Body of pancreas (tissue), 4 donors: ENCODE results near the gene IFT80.

Source experiments
- POLR2A ChIP-seq, 3 donors: fragments of 450-650 bp; IDR thresholded peaks; one replicate each; pipeline ENCODE4 v1.6.1; 2016; ENCODE audit warnings: antibody characterized with exemption in 3 of 3, mild to moderate bottlenecking in 2 of 3
- TF ChIP-seq, protein P1 (sequence below), 7 experiments: fragments of 450-650 bp in 4 of 7; fragments of 200-600 bp in 3 of 7; sonication (generic) in 3 of 7; IDR thresholded peaks; one replicate each; pipeline ENCODE4 v1.5.1; 2016 to 2019; ENCODE audit warnings: antibody characterized with exemption in 7 of 7

DNA sequence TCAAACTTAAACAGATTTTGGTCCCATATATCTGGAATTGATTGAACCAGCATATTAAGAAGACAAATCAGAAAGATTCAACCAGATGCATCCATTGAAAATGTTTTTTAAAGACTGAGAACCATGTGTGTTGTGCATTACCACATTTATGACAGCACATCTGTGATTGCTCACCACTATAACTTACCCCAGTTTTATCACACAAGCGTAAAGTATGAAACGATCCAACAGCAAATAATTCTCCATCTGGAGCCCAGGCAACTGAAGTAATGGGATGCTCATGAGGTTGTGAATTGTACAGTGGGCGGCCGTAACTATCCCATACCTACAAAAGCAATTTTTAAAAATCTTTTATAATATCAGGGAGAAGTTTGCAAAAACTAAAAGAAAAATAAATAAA, 43.2 kb downstream of the IFT80 start:
- TF ChIP-seq, protein P1, sequence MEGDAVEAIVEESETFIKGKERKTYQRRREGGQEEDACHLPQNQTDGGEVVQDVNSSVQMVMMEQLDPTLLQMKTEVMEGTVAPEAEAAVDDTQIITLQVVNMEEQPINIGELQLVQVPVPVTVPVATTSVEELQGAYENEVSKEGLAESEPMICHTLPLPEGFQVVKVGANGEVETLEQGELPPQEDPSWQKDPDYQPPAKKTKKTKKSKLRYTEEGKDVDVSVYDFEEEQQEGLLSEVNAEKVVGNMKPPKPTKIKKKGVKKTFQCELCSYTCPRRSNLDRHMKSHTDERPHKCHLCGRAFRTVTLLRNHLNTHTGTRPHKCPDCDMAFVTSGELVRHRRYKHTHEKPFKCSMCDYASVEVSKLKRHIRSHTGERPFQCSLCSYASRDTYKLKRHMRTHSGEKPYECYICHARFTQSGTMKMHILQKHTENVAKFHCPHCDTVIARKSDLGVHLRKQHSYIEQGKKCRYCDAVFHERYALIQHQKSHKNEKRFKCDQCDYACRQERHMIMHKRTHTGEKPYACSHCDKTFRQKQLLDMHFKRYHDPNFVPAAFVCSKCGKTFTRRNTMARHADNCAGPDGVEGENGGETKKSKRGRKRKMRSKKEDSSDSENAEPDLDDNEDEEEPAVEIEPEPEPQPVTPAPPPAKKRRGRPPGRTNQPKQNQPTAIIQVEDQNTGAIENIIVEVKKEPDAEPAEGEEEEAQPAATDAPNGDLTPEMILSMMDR (IDR thresholded peaks at IDR 0.05): no peak
- TF ChIP-seq POLR2A (IDR thresholded peaks at IDR 0.05): no peak
